Muscle of leg (tissue), 11 donors: Measurements from ENCODE around the gene OGFOD2. TPM values are rescaled to one million over a fixed set of nuclear protein-coding genes. Genes with fewer than 3 reads are reported as not detected.

ENCODE experiments used
- DNase-seq: peaks from one replicate; pipeline ENCODE4 v3.0.0; 2013
- H3K27ac ChIP-seq: one replicate; pipeline ENCODE4 v1.5.1; 2013; ENCODE audit warnings: mild to moderate bottlenecking, low read length, control low read depth
- H3K27me3 ChIP-seq: one replicate; pipeline ENCODE4 v1.6.1; 2013; ENCODE audit warnings: low read length; ENCODE audit not compliant: control insufficient read depth, insufficient read depth
- H3K36me3 ChIP-seq: one replicate; pipeline ENCODE4 v1.6.1; 2013; ENCODE audit warnings: low read length; ENCODE audit not compliant: control insufficient read depth, insufficient read depth
- H3K4me1 ChIP-seq: one replicate; pipeline ENCODE4 v1.6.1; 2013; ENCODE audit warnings: low read length; ENCODE audit not compliant: control insufficient read depth, insufficient read depth
- H3K4me3 ChIP-seq: one replicate; pipeline ENCODE4 v1.5.1; 2013; ENCODE audit warnings: low read length, control low read depth
- H3K9me3 ChIP-seq: replicated peaks from 2 replicates; pipeline ENCODE4 v1.6.1; 2013; ENCODE audit warnings: low read depth, low read length; ENCODE audit not compliant: control insufficient read depth
- WGBS: methylation state at CpG from one replicate; pipeline ENCODE4 v1.1.5; 2013; ENCODE audit warnings: missing lambda C conversion rate; ENCODE audit not compliant: insufficient coverage; 5-methylcytosine and 5-hydroxymethylcytosine counted together
- polyA plus RNA-seq, 8 donors: library from polyadenylated mRNA; unstranded; fragments of 120-200 nt; gene quantifications; one replicate each; pipeline versions ENCODE4 v1.2.1 to v1.2.3, GENCODE V29; 2013; ENCODE audit warnings: inconsistent platforms in 1 of 8, low replicate concordance in 1 of 8; ENCODE audit not compliant: insufficient read length in 8 of 8, insufficient read depth in 1 of 8
- total RNA-seq: library from RNA; stranded (reverse); fragments of 120-200 nt; gene quantifications from one replicate; pipeline ENCODE4 v1.2.4, GENCODE V29; 2013

The OGFOD2 gene
- total and polyA plus RNA-seq, 9 donors: 5.1 to 13.8 (median 11.4) TPM

GRCh38 chr12:122995503-122996187 is 20.6 kb downstream of the OGFOD2 start:
- peak; percentile 44 for DNase-seq
- Histone ChIP-seq H3K4me1 (peaks cover 42% of the 10 kb centered on the region), H3K36me3 (peaks cover 5% of the 10 kb centered on the region), H3K9me3 (no peaks in the 10 kb centered on the region), H3K27me3 (no peaks in the 10 kb centered on the region), H3K27ac (no peak overlapping the region), H3K4me3 (no peak overlapping the region)
- 65% methylated on average over 18 of the region's 20 CpGs for WGBS

GRCh38 chr12:122996188-122996601 is 21.2 kb downstream of the OGFOD2 start:
- Histone ChIP-seq H3K27ac (no peak overlapping the region), H3K27me3 (no peaks in the 10 kb centered on the region), H3K9me3 (no peaks in the 10 kb centered on the region), H3K4me1 (peaks cover 42% of the 10 kb centered on the region), H3K36me3 (peaks cover 8% of the 10 kb centered on the region), H3K4me3 (no peak overlapping the region)
- 90% methylated on average over 7 of the region's 7 CpGs for WGBS
- no peak for DNase-seq

GRCh38 chr12:122996621-122997342 is 21.7 kb downstream of the OGFOD2 start:
- DNase-seq: no peak
- WGBS: 85% methylated on average over 9 of the region's 16 CpGs
- Histone ChIP-seq H3K9me3 (no peaks in the 10 kb centered on the region), H3K4me3 (no peak overlapping the region), H3K27me3 (no peaks in the 10 kb centered on the region), H3K27ac (no peak overlapping the region), H3K36me3 (peaks cover 8% of the 10 kb centered on the region), H3K4me1 (peaks cover 42% of the 10 kb centered on the region)

DNA sequence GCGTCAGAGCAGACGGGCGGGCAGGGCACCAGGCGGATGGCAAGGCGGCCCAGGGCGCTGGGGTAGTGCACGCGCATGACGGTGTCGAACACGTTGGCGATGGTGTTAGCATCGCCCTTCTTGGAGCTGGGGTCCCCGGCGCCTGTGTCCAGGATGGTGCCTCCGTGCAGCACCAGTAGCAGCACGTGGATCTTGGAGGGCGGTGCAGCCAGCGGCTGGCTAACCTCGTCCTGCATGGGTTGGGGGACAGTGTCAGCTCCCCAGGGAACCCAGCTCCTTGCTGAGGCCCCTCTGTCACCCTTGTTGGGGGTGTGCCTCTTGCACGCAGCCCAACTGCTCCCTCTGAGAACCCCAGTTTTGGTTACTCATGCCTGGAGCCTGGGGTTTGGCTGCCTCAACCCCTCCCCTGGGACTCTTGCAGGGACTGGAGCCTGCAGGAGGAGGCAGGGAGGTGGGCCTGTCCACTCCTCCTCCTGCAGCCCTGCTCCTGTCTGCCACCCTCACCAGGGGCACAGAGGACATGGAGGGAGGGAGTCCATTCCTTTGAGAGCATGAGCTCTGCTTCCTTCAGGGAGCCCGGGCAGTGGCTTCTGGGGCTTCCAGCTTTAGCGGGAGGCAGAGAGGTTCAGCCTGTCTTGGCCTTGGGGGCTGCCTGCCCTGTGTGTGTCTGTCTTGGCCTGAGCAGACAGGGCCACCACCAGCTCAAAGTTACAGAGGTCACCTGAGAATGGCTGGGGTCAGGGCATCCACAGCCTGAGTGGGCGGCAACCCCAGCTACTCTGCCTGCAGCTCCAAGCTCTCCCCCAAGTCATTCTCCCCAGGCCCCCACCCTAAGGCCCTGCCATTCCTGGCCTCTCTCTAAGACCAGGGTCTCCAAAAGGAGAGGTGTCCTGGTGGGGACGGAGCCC is 22.6 kb downstream of the OGFOD2 start:
- H3K4me3 ChIP-seq: no peak overlapping the region
- peaks cover 8% of the 10 kb centered on the region for H3K36me3 ChIP-seq
- no peaks in the 10 kb centered on the region for H3K9me3 ChIP-seq
- peaks cover 42% of the 10 kb centered on the region for H3K4me1 ChIP-seq
- H3K27me3 ChIP-seq: no peaks in the 10 kb centered on the region
- no peak overlapping the region for H3K27ac ChIP-seq
- DNase-seq: no peak
- 91% methylated on average over 24 of the region's 25 CpGs for WGBS

DNA sequence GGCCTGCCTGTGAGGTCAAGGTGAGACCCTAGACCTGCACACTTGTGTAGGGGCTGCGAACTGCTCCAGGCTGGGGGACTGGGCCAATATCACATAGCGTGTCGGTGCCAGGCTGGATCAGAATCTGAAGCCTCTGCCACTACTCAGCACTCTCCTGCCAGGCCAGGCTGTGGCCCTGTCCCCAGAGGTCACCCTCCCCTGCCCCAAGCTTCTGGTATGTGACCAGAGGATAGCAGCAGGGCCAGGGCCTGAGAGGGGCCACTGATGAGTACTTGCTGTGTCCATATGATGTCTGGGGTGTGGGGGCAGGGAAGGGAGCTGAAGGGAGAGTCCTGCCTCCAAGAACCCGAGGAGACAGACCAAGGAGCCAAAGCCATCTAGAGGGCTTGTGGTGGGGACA is 23.3 kb downstream of the OGFOD2 start:
- H3K4me3 ChIP-seq: no peak overlapping the region
- no peak overlapping the region for H3K27ac ChIP-seq
- no peaks in the 10 kb centered on the region for H3K9me3 ChIP-seq
- peaks cover 42% of the 10 kb centered on the region for H3K4me1 ChIP-seq
- H3K36me3 ChIP-seq: peaks cover 8% of the 10 kb centered on the region
- no peaks in the 10 kb centered on the region for H3K27me3 ChIP-seq
- WGBS: 78% methylated on average over 2 of the region's 4 CpGs
- no peak for DNase-seq

DNA sequence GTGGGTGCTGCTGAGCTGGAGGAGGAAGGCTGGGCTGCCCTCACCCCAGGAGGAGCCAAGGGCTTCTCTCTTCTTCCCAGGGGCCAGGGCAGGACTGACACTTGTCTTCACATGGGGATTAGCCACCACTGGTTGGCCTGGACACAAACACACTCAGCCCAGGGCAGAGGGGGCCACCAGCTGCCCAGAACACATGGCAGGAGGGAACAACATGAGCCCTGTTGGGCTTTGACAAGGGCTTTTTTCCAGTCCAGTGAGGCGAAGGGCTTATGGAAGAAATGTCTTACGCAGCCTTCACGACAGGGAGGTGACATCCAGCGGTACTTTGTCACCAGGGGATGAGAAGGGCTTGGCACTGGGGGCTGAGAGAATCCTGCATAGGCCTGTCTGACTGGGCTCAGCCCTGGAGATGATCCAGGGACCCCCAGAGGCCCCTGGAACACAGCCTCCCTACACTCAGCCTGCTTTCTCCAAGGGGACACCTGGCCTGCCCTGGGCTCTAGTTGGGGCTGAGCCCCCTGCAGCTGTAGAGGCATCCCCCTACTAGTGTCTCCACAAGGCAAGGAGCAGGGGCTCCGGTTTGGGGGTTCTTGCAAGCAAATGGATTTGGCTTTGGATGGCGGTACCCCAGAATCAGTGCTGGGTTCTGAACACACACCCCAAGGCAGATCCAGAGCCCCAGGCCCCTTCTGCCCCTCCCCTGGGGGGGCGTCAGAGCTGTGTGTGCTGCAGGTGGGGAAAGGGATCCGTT is 24.3 kb downstream of the OGFOD2 start:
- Histone ChIP-seq H3K4me1 (peaks cover 41% of the 10 kb centered on the region), H3K36me3 (peaks cover 8% of the 10 kb centered on the region), H3K9me3 (no peaks in the 10 kb centered on the region), H3K4me3 (no peak overlapping the region), H3K27me3 (no peaks in the 10 kb centered on the region), H3K27ac (peak overlapping the region; percentile 25)
- 84% methylated on average over 3 of the region's 8 CpGs for WGBS
- DNase-seq: peak; percentile 63

DNA sequence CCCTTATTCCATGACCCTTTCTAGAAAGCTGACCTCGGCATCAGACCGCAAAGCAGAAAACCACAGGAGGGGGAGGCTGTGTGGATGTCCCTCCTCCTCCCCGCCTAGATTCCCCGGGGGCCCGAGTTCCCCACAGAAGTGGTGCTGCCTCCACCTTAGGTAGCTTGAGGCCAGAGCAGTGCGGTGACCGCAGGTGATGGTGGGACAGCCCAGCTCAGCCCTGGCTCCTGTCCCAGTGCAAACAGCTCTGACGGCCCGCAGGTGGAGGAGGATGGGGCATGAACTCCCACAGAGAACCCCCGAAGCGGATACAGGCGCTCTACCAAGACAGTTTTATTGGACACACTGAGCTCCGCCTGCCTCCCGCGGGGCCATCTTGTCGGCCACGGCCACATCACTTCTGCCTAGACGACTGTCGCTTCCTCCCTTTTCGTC is 25.0 kb downstream of the OGFOD2 start:
- Histone ChIP-seq H3K36me3 (peaks cover 12% of the 10 kb centered on the region), H3K27ac (peak overlapping the region; percentile 25), H3K4me1 (peaks cover 36% of the 10 kb centered on the region), H3K27me3 (no peaks in the 10 kb centered on the region), H3K9me3 (no peaks in the 10 kb centered on the region), H3K4me3 (no peak overlapping the region)
- DNase-seq: no peak
- WGBS: 49% methylated on average over 16 of the region's 20 CpGs

DNA sequence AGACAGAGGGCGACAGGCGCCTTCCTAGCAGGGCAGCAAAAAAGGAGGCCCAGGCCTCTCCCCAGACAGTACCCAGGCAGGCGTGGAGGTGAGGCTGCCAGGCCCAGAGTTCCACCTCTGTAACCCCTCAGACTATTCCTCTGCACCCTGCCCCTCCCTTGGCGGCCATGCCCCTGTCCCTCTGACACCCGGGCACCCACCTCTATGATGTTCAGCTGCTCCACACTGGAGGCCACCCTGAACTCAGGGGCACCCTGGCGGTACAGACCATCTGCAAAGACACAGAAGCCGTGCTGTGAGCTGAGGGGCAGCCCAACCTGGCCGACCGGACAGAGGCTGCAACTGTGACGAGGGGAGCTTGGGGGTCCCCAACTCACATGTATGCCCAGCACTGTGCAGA is 25.5 kb downstream of the OGFOD2 start:
- Histone ChIP-seq H3K4me3 (no peak overlapping the region), H3K4me1 (peaks cover 31% of the 10 kb centered on the region), H3K27ac (no peak overlapping the region), H3K36me3 (peaks cover 14% of the 10 kb centered on the region), H3K9me3 (no peaks in the 10 kb centered on the region), H3K27me3 (no peaks in the 10 kb centered on the region)
- no peak for DNase-seq
- WGBS: 90% methylated on average over 10 of the region's 10 CpGs

GRCh38 chr12:123001464-123001863 is 26.4 kb downstream of the OGFOD2 start:
- H3K27me3 ChIP-seq: no peaks in the 10 kb centered on the region
- no peak overlapping the region for H3K4me3 ChIP-seq
- WGBS: 90% methylated on average over 2 of the region's 3 CpGs
- DNase-seq: no peak
- peaks cover 14% of the 10 kb centered on the region for H3K36me3 ChIP-seq
- H3K9me3 ChIP-seq: no peaks in the 10 kb centered on the region
- no peak overlapping the region for H3K27ac ChIP-seq
- peaks cover 22% of the 10 kb centered on the region for H3K4me1 ChIP-seq
